H1 (cell line): ENCODE results near the gene FAM24A. TPM values are rescaled to one million over a fixed set of nuclear protein-coding genes. Genes with fewer than 3 reads are reported as not detected.

Experiments used
- CTCF ChIA-PET: fragments of 300-600 bp; sonication (Branson Sonifier 250); formaldehyde crosslinking; loops from one replicate; lab custom pipeline; 2021; ENCODE audit not compliant: partially characterized antibody; lab: Charles Lee
- POLR2A ChIA-PET: fragments of 300-600 bp; sonication (Branson Sonifier 250); formaldehyde crosslinking; loops from one replicate; lab custom pipeline; 2021; ENCODE audit warnings: inconsistent platforms; ENCODE audit not compliant: partially characterized antibody; lab: Charles Lee
- DNase-seq, 2 experiments: peaks; one replicate each; pipeline versions ENCODE4 v3.0.0 to v3.0.0-alpha.2; 2010 to 2022; ENCODE audit warnings: low spot score in 2 of 2, low read depth in 1 of 2, mixed read lengths in 1 of 2
- FAIRE-seq: peaks from 2 replicates; lab custom pipeline; 2011; peaks lifted over from hg19 to GRCh38; lab: Jason Lieb, UNC
- H2AFZ ChIP-seq: 2 replicates; pipeline ENCODE4 v1.8.1; 2012; ENCODE audit warnings: low read length, inconsistent platforms
- H2AK5ac ChIP-seq: 2 replicates; pipeline ENCODE4 v1.6.1; 2013; ENCODE audit warnings: low read depth, low read length
- H2BK120ac ChIP-seq: replicated peaks from 2 replicates; pipeline ENCODE3; 2013; ENCODE audit warnings: low read depth, low read length, inconsistent platforms
- H2BK12ac ChIP-seq: 2 replicates; pipeline ENCODE4 v1.6.1; 2013; ENCODE audit warnings: low read depth, low read length
- H2BK15ac ChIP-seq: 2 replicates; pipeline ENCODE4 v1.6.1; 2013; ENCODE audit warnings: low read length
- H2BK20ac ChIP-seq: 2 replicates; pipeline ENCODE4 v1.6.1; 2013; ENCODE audit warnings: low read length
- H2BK5ac ChIP-seq: 2 replicates; pipeline ENCODE4 v1.6.1; 2013; ENCODE audit warnings: low read depth, low read length
- H3K14ac ChIP-seq: 2 replicates; pipeline ENCODE4 v1.6.1; 2013; ENCODE audit warnings: inconsistent platforms; ENCODE audit not compliant: insufficient read length
- H3K18ac ChIP-seq: 2 replicates; pipeline ENCODE4 v1.6.1; 2013; ENCODE audit warnings: low read length; ENCODE audit errors: extremely low read depth
- H3K23ac ChIP-seq: 2 replicates; pipeline ENCODE4 v1.6.1; 2013; ENCODE audit warnings: inconsistent platforms; ENCODE audit not compliant: insufficient read length
- H3K23me2 ChIP-seq: 2 replicates; pipeline ENCODE4 v1.6.1; 2013; ENCODE audit warnings: low read depth, low read length
- H3K27ac ChIP-seq: 2 replicates; pipeline ENCODE4 v1.6.1; 2011; ENCODE audit warnings: low read depth, low read length, inconsistent platforms
- H3K27me3 ChIP-seq, 4 experiments: replicated peaks in 1 of 4; 1 replicate in 1 of 4; 2 replicates in 3 of 4; pipeline versions ENCODE4 v1.6.1 to v1.8.1; 2011 to 2013; ENCODE audit warnings: low read length in 3 of 4, mild to moderate bottlenecking in 3 of 4, inconsistent platforms in 2 of 4, mixed read lengths in 2 of 4, moderate library complexity in 1 of 4; ENCODE audit not compliant: control insufficient read depth in 3 of 4, insufficient read depth in 3 of 4; ENCODE audit errors: extremely low read depth in 1 of 4
- H3K36me3 ChIP-seq, 4 experiments: 2 replicates each; pipeline versions ENCODE4 v1.6.1 to v1.8.1; 2011 to 2013; ENCODE audit warnings: mild to moderate bottlenecking in 4 of 4, low read length in 3 of 4, moderate library complexity in 2 of 4, control low read depth in 1 of 4, inconsistent platforms in 1 of 4; ENCODE audit not compliant: insufficient read depth in 4 of 4, control insufficient read depth in 2 of 4
- H3K4ac ChIP-seq: replicated peaks from 2 replicates; pipeline ENCODE3; 2013; ENCODE audit warnings: low read length, low read depth, mixed read lengths, inconsistent platforms; ENCODE audit not compliant: insufficient read length
- H3K4me1 ChIP-seq, 4 experiments: replicated peaks in 1 of 4; 1 replicate in 1 of 4; 2 replicates in 3 of 4; pipeline versions ENCODE4 v1.6.1 to v1.8.1; 2011 to 2013; ENCODE audit warnings: low read length in 3 of 4, inconsistent platforms in 2 of 4, mixed read lengths in 1 of 4; ENCODE audit not compliant: insufficient read depth in 4 of 4, control insufficient read depth in 3 of 4
- H3K4me2 ChIP-seq, 2 experiments: 2 replicates each; pipeline versions ENCODE4 v1.6.1 to v1.8.1; 2011 to 2013; ENCODE audit warnings: low read depth in 2 of 2, low read length in 2 of 2, control low read depth in 1 of 2, inconsistent platforms in 1 of 2, mild to moderate bottlenecking in 1 of 2; ENCODE audit not compliant: insufficient read depth in 1 of 2
- H3K4me3 ChIP-seq, 4 experiments: fragments of 200-600, 300-600 bp in 1 of 4; sonication (generic), shearing (Covaris generic), sonication (Bioruptor Twin) in 1 of 4; 2 replicates each; pipeline versions ENCODE4 v1.5.1 to v1.8.1; 2011 to 2016; ENCODE audit warnings: low read length in 4 of 4, low read depth in 3 of 4, control low read depth in 2 of 4, inconsistent platforms in 2 of 4, mild to moderate bottlenecking in 2 of 4, mixed read lengths in 1 of 4, moderate library complexity in 1 of 4; ENCODE audit not compliant: insufficient read depth in 2 of 4; ENCODE audit errors: extremely low read depth in 1 of 4
- H3K56ac ChIP-seq: replicated peaks from 2 replicates; pipeline ENCODE3; 2013; ENCODE audit warnings: low read depth, mild to moderate bottlenecking, mixed read lengths, low read length, inconsistent platforms; ENCODE audit not compliant: insufficient read length
- H3K79me1 ChIP-seq: 2 replicates; pipeline ENCODE4 v1.6.1; 2013; ENCODE audit warnings: low read depth, low read length, control low read depth
- H3K79me2 ChIP-seq, 2 experiments: 2 replicates each; pipeline versions ENCODE4 v1.6.1 to v1.8.1; 2012 to 2013; ENCODE audit warnings: low read length in 2 of 2, mild to moderate bottlenecking in 2 of 2, inconsistent platforms in 1 of 2; ENCODE audit not compliant: insufficient read depth in 2 of 2, control insufficient read depth in 1 of 2
- H3K9ac ChIP-seq, 4 experiments: replicated peaks in 1 of 4; 1 replicate in 1 of 4; 2 replicates in 3 of 4; pipeline versions ENCODE4 v1.6.1 to v1.8.1; 2011 to 2013; ENCODE audit warnings: low read depth in 3 of 4, low read length in 3 of 4, control low read depth in 2 of 4, mild to moderate bottlenecking in 2 of 4, moderate library complexity in 2 of 4, inconsistent platforms in 1 of 4; ENCODE audit errors: extremely low read depth in 1 of 4
- H3K9me3 ChIP-seq, 2 experiments: 2 replicates each; pipeline versions ENCODE4 v1.6.1 to v1.8.1; 2012 to 2013; ENCODE audit warnings: mild to moderate bottlenecking in 2 of 2, moderate library complexity in 2 of 2, control low read depth in 1 of 2, inconsistent platforms in 1 of 2, low read depth in 1 of 2, low read length in 1 of 2, mixed read lengths in 1 of 2; ENCODE audit not compliant: insufficient read depth in 2 of 2
- H4K20me1 ChIP-seq, 2 experiments: replicated peaks in 1 of 2; 2 replicates each; pipeline versions ENCODE3 to v1.8.1; 2011 to 2013; ENCODE audit warnings: inconsistent platforms in 2 of 2, low read length in 2 of 2, mild to moderate bottlenecking in 1 of 2; ENCODE audit not compliant: insufficient read depth in 2 of 2, control insufficient read depth in 1 of 2
- H4K5ac ChIP-seq: 2 replicates; pipeline ENCODE4 v1.6.1; 2013; ENCODE audit warnings: low read length, low read depth, mixed read lengths, inconsistent platforms; ENCODE audit not compliant: insufficient read length
- H4K8ac ChIP-seq: 2 replicates; pipeline ENCODE4 v1.8.0; 2013; ENCODE audit warnings: mild to moderate bottlenecking, moderate library complexity, low read length, inconsistent platforms; ENCODE audit not compliant: insufficient read depth; ENCODE audit errors: extremely low read depth
- H4K91ac ChIP-seq: replicated peaks from 2 replicates; pipeline ENCODE3; 2013; ENCODE audit warnings: low read length, mixed read lengths, inconsistent platforms; ENCODE audit not compliant: insufficient read length
- BACH1 ChIP-seq: IDR thresholded peaks from 2 replicates; pipeline ENCODE4 v1.6.1; 2012; ENCODE audit warnings: low read length, improper control_type of control experiment
- CEBPB ChIP-seq: IDR thresholded peaks from 2 replicates; pipeline ENCODE4 v1.6.1; 2012; ENCODE audit warnings: low read depth, low read length
- CREB1 ChIP-seq: IDR thresholded peaks from 2 replicates; pipeline ENCODE4 v1.6.1; 2012; ENCODE audit warnings: inconsistent platforms
- EGR1 ChIP-seq: IDR thresholded peaks from 2 replicates; pipeline ENCODE4 v1.6.1; 2011; ENCODE audit warnings: low read depth, low read length, borderline replicate concordance
- GABPA ChIP-seq: IDR thresholded peaks from 2 replicates; pipeline ENCODE4 v1.6.1; 2011; ENCODE audit warnings: mild to moderate bottlenecking, low read length, moderate library complexity, borderline replicate concordance; ENCODE audit not compliant: insufficient read depth
- JUND ChIP-seq: IDR thresholded peaks from 2 replicates; pipeline ENCODE4 v1.6.1; 2011; ENCODE audit warnings: mild to moderate bottlenecking, improper control_type of control experiment, low read length
- KDM1A ChIP-seq: fragments of 200-600, 300-600 bp; sonication (generic); IDR thresholded peaks from 2 replicates; pipeline ENCODE4 v1.7.1; 2016; ENCODE audit warnings: mild to moderate bottlenecking, low read length, borderline replicate concordance
- KDM5A ChIP-seq: fragments of 200-600 bp; IDR thresholded peaks from 2 replicates; pipeline ENCODE4 v1.7.1; 2012; ENCODE audit warnings: mild to moderate bottlenecking, low read length, inconsistent platforms, mixed read lengths
- RAD21 ChIP-seq, 2 experiments: IDR thresholded peaks in 1 of 2; conservative IDR thresholded peaks in 1 of 2; 2 replicates each; pipeline ENCODE4 v1.6.1; 2011; ENCODE audit warnings: low read depth in 2 of 2, low read length in 2 of 2, improper control_type of control experiment in 1 of 2, inconsistent platforms in 1 of 2, mild to moderate bottlenecking in 1 of 2, moderate library complexity in 1 of 2
- RFX5 ChIP-seq: IDR thresholded peaks from 2 replicates; pipeline ENCODE4 v1.6.1; 2011; ENCODE audit warnings: low read depth, low read length, improper control_type of control experiment, borderline replicate concordance
- SAP30 ChIP-seq: fragments of 300-600 bp; sonication (generic); IDR thresholded peaks from 2 replicates; pipeline ENCODE4 v1.7.1; 2012; ENCODE audit warnings: low read length, moderate library complexity, mild to moderate bottlenecking, inconsistent platforms; ENCODE audit not compliant: insufficient read depth, insufficient replicate concordance
- TCF12 ChIP-seq: IDR thresholded peaks from 2 replicates; pipeline ENCODE4 v1.6.1; 2011; ENCODE audit warnings: low read depth, mild to moderate bottlenecking, low read length
- TEAD4 ChIP-seq: IDR thresholded peaks from 2 replicates; pipeline ENCODE4 v1.6.1; 2012; ENCODE audit warnings: low read depth, low read length, inconsistent platforms, mixed read lengths
- YY1 ChIP-seq: IDR thresholded peaks from 2 replicates; pipeline ENCODE4 v1.6.1; 2011; ENCODE audit warnings: low read depth, mild to moderate bottlenecking, low read length
- ZNF274 ChIP-seq: IDR thresholded peaks from 2 replicates; pipeline ENCODE4 v1.7.0; 2012; ENCODE audit warnings: low read length, borderline replicate concordance; ENCODE audit errors: extremely low read depth
- polyA plus RNA-seq, 7 experiments: library from polyadenylated mRNA; depleted of rRNA in 3 of 7; stranded (reverse) in 5 of 7; unstranded in 2 of 7; fragments of >200 nt in 5 of 7; fragments of 200-250 nt in 2 of 7; gene quantifications; 1 replicate in 5 of 7; 2 replicates in 1 of 7; 4 replicates in 1 of 7; pipeline versions ENCODE4 v1.2.1 to v1.2.3, GENCODE V29; 2011 to 2013; ENCODE audit warnings: missing spikeins in 2 of 7, mixed read lengths in 2 of 7
- total RNA-seq: library from RNA; stranded (reverse); fragmentation: NEBNext Ultra II Directional; extraction: Animal tissue kit (Norgen Biotek cat#: 25700); gene quantifications from 2 replicates; pipeline ENCODE4 v1.2.1, GENCODE V29; 2021
- TF ChIP-seq, protein P1 (sequence below): IDR thresholded peaks from 2 replicates; pipeline ENCODE4 v1.6.1; 2012; ENCODE audit warnings: inconsistent platforms

FAM24A gene
- total and polyA plus RNA-seq, 2 of the 8 experiments (the other 6 are each of a cell fraction or from before 2014, with no cell fraction given): not detected

DNA sequence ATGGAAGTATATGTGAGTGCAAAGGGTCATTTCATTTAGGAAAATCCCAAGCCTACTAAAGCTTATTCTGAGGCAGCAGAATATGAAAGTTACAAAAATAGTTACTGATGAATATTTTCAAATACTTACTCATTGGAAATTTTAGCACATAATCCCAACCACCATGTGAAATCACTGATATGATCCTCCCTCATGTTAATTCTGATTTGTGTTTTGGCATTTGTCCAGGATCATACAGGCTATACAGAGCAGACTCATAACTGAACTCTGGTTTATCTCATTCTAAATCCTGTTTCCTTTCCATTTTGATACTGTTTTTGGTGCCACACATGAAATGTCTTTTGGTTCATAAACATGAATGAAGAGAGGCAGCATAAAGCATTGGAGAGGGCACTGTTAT is 27.6 kb upstream of the FAM24A start:
- Histone ChIP-seq H3K23me2 (no peaks in the 10 kb centered on the region; the same call in 1 of the 2 replicates), H2AK5ac (no peak overlapping the region), H3K9me3 (no peaks in the 10 kb centered on the region; a peak in 1 of 4 replicates), H3K23ac (no peak overlapping the region), H4K20me1 (no peaks in the 10 kb centered on the region), H3K56ac (no peak overlapping the region), H3K18ac (no peak overlapping the region), H2BK12ac (no peak overlapping the region), H2AFZ (no peak overlapping the region), H3K79me2 (no peaks in the 10 kb centered on the region), H3K27me3 (peaks cover 0 to 3% (median 0%) of the 10 kb centered on the region in 4 experiments; a peak in 3 of 7 replicates), H3K4ac (no peak overlapping the region), H2BK20ac (no peak overlapping the region), H2BK120ac (no peak overlapping the region), H3K9ac (no peak overlapping the region), H4K91ac (no peak overlapping the region), H3K79me1 (no peaks in the 10 kb centered on the region), H3K14ac (no peak overlapping the region), H3K27ac (no peak overlapping the region), H3K4me3 (no peak overlapping the region), H3K36me3 (no peaks in the 10 kb centered on the region), H4K5ac (no peak overlapping the region), H3K4me1 (peaks cover 0 to 6% (median 4%) of the 10 kb centered on the region in 4 experiments; a peak in 4 of 7 replicates), H2BK15ac (no peak overlapping the region), H2BK5ac (no peak overlapping the region), H4K8ac (no peak overlapping the region), H3K4me2 (no peak overlapping the region)
- FAIRE-seq (no peak), DNase-seq (no peak)
- ChIA-PET CTCF (no interaction called here), POLR2A (no interaction called here)
- TF ChIP-seq GABPA (no peak), BACH1 (no peak), EGR1 (no peak), RAD21 (IDR thresholded peaks at IDR 0.05 in 1 of 2, conservative IDR thresholded peaks at IDR 0.05 in 1 of 2; ENCODE audit: low read depth in 2 of 2, low read length in 2 of 2) (no peak), ZNF274 (no peak), SAP30 (no peak), RFX5 (no peak), TCF12 (no peak), CEBPB (no peak), KDM5A (no peak), TEAD4 (no peak), CREB1 (no peak), JUND (no peak), YY1 (no peak), KDM1A (no peak)
- TF ChIP-seq, protein P1, sequence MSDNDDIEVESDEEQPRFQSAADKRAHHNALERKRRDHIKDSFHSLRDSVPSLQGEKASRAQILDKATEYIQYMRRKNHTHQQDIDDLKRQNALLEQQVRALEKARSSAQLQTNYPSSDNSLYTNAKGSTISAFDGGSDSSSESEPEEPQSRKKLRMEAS: no peak
